A549 (cell line): ENCODE data around the gene MSI2.

Experiments used
- CTCF ChIP-seq: fragments of >200 bp; sonication (Bioruptor Twin); formaldehyde crosslinking; IDR thresholded peaks from 3 replicates; pipeline ENCODE4 v1.5.1; 2016
- HDAC2 ChIP-seq: fragments of 200-600 bp; sonication (generic); IDR thresholded peaks from 2 replicates; pipeline ENCODE4 v1.6.1; 2016
- JUN ChIP-seq, 2 experiments: fragments of >200 bp; sonication (Bioruptor Twin); formaldehyde crosslinking; IDR thresholded peaks; 2 replicates in 1 of 2; 3 replicates in 1 of 2; pipeline ENCODE4 v1.6.1; 2016 to 2017

GRCh38 chr17:57277923-57278604 lies 21.7 kb downstream of the MSI2 start:
- TF ChIP-seq CTCF, result no peak
- no peak for TF ChIP-seq JUN (IDR thresholded peaks at IDR 0.05)
- TF ChIP-seq HDAC2, result no peak
